Suppressor macrophage treated with lipopolysaccharide for 4 hours (primary cell): ENCODE measurements around the gene TMEM138.

ENCODE experiments used
- DNase-seq: peaks from one replicate; pipeline ENCODE4 v3.0.0-alpha.2; 2020

Gene TMEM138

GRCh38 chr11:61411589-61411988 lies 49.4 kb downstream of the TMEM138 start:
- no peak for DNase-seq

- no peak for DNase-seq
Observed at GRCh38 chr11:61413496-61413895, 51.3 kb downstream of the TMEM138 start.

- DNase-seq = no peak
Observed at GRCh38 chr11:61414547-61414946, 52.4 kb downstream of the TMEM138 start.

GRCh38 chr11:61415381-61415780 lies 53.2 kb downstream of the TMEM138 start:
- DNase-seq = no peak

- no peak for DNase-seq
Observed at GRCh38 chr11:61416941-61417340, 54.8 kb downstream of the TMEM138 start.

- peak; percentile 55 for DNase-seq
Observed at GRCh38 chr11:61417670-61418069, 55.5 kb downstream of the TMEM138 start.

- no peak for DNase-seq
Observed at GRCh38 chr11:61418136-61418535, 56.0 kb downstream of the TMEM138 start.
